KOPT-K1 (cell line): ENCODE data around the gene CCDC69.
A peak's percentile ranks its signal among the peaks of the same experiment; 100 is the strongest.
"Not testable (repeated sequence)": the region's sequence is repeated elsewhere in the genome, so short reads cannot be mapped to it uniquely, and the experiment has no call there.

Source experiments
- H3K27ac ChIP-seq: fragments of 200-600 bp; sonication (generic); 2 replicates; pipeline ENCODE4 v1.5.1; 2016; ENCODE audit warnings: antibody characterized with exemption, mild to moderate bottlenecking, low read depth, low read length; ENCODE audit not compliant: poor library complexity, severe bottlenecking
- H3K36me3 ChIP-seq: fragments of 200-600 bp; sonication (generic); 2 replicates; pipeline ENCODE4 v1.5.1; 2017; ENCODE audit warnings: antibody characterized with exemption, mild to moderate bottlenecking, low read length, moderate library complexity; ENCODE audit not compliant: insufficient read depth
- H3K9me3 ChIP-seq: fragments of 200-600 bp; sonication (generic); 2 replicates; pipeline ENCODE4 v1.5.1; 2017; ENCODE audit warnings: antibody characterized with exemption, low read length, mild to moderate bottlenecking; ENCODE audit not compliant: insufficient read depth, poor library complexity, severe bottlenecking

The CCDC69 gene

DNA sequence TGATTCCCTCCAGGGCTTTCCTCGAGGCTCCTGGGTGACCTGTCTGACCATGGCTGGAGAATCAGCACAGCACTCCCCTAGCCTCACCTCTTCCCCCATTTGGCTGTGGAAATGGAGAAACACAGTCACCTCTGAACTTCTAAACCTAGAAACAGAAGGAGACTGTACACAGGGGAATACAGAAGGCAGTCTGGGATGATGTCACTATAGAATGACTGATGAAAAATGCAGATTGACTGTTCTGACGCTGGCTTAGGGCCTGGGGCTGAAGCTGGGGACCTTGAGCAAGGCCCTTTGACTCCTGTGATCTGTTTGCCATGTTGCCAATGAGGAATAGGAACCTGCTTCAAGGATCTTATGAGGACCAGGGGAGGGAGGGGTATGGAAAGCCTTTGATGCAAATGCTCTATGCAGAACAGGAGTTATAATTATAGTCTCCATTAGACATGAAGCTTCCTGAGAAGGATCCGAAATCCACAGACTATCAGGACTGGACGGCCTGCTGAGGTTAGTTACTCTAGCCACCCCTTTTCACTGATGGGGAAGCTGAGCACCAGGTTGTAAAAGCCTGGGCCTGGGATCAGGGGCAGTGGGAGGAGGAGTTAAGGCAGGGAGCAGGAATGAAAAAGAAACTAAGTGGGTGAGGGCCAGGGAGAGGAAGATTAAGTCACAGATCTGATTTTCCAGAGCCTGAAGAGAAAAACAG, 41.9 kb downstream of the CCDC69 start:
- Histone ChIP-seq H3K27ac (no peak overlapping the region), H3K9me3 (no peaks in the 10 kb centered on the region), H3K36me3 (peaks cover 65% of the 10 kb centered on the region)

DNA sequence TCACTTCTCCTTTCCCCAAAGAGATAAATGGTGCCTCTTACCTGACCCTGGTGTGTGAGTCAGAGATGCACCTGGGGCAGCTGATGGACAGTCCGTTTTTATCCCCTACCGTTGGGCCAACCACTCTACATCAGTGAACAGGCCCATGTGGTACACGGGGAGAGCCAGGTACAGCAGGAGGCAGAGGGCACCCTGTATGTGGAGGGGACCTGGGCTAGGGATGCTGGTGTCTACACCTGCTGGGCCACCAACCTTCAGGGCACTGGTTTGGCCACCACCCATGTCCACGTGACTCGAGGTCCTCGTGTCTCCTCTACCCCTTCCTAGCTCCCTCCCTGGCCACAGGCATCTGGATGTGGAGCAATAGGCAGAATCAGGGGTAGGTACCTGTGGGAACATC, 43.6 kb downstream of the CCDC69 start:
- H3K36me3 ChIP-seq: peaks cover 51% of the 10 kb centered on the region
- H3K27ac ChIP-seq: no peak overlapping the region
- H3K9me3 ChIP-seq: no peaks in the 10 kb centered on the region

DNA sequence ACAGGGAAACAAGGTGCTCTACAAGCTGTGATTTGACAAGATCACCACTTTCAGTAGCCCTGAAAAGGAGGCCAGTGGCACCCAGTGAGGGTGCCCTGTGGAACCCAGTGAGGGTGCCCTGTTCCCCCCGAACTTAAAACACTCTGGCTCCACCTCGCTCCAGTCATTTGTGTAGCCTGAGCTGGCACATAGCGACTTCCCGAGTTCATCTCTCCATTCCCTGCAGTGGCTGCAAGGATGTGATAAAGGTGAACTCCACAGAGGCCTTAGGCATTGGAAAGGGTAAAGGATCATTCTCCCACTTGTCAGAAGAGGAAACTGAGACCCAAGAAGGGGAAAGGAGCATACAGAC, 44.4 kb downstream of the CCDC69 start:
- Histone ChIP-seq H3K36me3 (peaks cover 43% of the 10 kb centered on the region), H3K27ac (no peak overlapping the region), H3K9me3 (no peaks in the 10 kb centered on the region)

DNA sequence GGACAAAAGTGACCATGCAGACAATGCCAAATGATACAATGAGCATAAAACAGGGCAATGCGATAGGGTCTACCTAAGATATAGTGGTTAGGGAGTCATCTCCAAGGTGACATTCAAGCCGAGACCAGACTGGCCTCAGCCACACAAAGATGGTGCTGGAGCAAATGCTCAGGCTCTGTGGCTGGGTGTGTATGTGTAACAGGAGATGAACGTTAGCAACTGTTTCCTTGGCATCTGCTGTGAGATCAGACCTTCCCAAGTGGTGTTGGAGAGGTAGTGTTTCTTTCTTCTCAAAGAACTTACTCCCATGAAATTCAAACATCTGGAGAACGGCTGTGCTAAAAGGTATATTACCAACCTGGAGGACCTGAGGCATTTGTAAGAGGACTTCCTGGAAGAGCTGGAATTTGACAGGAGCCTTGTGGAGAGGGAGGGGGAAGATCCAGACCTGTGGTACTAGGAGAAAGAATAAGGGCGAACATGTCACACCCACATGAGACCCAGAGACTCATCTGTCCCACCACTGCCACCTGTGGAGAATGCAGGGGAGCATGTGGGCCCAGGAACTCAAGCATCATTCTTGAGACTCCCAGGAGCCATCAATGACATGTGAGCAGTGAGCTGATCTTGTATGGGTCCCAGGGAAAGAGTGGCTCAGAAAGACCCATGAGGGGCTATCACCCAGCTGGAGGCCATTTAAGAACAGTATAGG, 45.0 kb downstream of the CCDC69 start:
- no peak overlapping the region for H3K27ac ChIP-seq
- H3K9me3 ChIP-seq: no peaks in the 10 kb centered on the region
- peaks cover 37% of the 10 kb centered on the region for H3K36me3 ChIP-seq

DNA sequence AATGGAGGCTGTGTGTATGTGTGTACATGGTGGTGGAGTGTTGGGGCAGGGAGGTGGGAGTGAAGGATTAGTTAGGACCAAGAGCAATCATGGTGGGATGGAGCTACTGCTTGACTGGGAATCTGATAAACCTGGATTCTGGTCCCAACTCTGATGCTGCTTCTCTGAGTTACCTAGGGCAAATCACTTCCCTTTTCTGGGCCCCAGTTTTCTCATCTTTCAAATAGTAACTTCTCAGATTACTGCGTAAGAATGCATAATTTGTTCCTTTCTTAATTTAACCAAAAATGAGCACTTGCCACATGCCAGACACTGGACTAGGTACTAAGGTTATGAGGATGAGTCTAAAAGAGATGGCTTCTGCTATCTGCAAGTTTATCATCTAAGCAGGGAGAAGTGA, 45.5 kb downstream of the CCDC69 start:
- peaks cover 32% of the 10 kb centered on the region for H3K36me3 ChIP-seq
- H3K9me3 ChIP-seq: no peaks in the 10 kb centered on the region
- no peak overlapping the region for H3K27ac ChIP-seq

DNA sequence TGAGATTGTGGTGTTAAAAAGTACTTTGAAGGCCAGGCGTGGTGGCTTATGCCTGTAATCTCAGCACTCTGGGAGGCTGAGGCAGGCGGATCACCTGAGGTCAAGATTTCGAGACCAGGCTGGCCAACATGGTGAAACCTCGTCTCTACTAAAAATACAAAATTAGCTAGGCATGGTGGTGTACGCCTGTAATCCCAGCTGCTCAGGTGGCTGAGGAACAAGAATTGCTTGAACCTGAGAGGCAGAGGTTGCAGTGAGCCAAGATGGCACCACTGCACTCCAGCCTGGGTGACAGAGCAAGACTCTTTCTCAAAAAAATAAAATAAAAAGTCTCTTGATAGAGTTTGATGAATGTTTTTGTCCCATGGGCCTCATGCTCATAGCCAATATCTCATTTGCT, 47.6 kb downstream of the CCDC69 start:
- not testable (repeated sequence) for H3K27ac ChIP-seq, H3K9me3 ChIP-seq
- peaks cover 11% of the 10 kb centered on the region; the same call in 1 of the 2 replicates for H3K36me3 ChIP-seq

DNA sequence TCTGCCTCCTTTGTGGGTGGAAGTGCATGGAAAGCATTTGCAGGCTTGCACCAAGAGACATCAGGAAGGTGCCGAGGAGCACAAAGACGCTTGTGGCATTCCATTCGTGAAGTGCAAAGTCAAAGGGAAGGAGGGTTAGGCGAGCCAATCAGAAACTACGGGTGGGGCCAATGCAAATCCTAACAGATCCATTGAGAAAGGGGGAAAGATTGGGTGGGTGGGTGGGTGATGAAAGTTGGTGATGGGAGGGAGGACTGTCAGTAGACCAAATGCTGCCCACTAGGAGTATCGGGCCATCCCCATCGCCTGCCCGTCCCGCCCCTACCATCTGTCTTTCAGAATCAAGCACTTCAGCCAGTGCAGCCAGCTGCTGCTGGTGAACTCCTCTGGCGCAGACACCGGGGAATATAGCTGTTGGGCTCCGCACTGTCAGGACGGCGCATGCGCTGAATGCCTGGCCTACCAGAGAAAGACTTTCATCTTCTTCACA, 49.2 kb downstream of the CCDC69 start:
- H3K9me3 ChIP-seq: no peaks in the 10 kb centered on the region
- no peak overlapping the region for H3K27ac ChIP-seq
- 0 out of 2 replicates have a peak, but pooled peaks cover 7% of the 10 kb centered on the region for H3K36me3 ChIP-seq

DNA sequence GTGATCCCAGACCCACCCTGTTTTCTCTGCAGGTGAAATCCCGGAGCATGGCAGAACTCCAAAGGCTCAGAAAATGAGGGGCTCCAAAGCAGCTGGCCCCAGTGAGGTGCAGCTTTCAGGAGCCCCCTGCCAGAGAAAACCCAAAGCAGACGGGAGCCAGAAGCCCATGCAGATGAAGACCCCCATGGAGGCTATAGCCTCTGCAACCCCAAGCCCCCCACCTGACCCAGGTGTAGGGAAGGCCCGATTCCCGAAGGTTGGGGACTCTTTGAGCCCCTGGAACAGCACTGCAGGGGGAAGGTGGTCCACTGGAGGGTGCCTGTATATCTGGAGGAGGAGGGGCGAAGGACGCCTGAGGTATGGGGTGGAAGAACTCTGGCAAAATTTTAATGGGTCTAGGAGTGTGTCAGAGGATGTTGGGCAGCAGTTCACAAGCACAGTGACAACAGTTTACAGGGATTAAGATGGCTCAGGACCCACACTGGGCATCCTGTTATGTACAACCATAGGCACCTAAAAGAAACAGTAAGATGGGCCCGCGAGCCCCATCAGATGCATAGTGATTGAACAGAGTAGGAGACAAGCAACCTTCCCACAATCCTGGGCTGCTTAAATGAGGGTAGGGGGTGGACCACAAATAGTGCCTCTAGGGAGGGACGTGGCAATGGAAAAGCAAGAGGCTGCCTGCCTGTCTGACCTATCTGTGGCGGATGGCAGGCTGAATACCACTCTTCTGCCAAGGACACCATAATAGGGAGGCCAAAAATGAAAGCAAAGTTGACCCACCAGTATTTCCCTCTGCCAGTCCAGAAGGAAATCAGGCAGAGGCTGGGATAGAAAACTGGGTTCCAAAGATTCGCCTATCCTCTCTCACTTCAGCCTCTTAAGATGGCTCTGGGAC, 49.9 kb downstream of the CCDC69 start:
- Histone ChIP-seq H3K36me3 (0 out of 2 replicates have a peak, but pooled peaks cover 4% of the 10 kb centered on the region), H3K27ac (no peak overlapping the region), H3K9me3 (no peaks in the 10 kb centered on the region)

DNA sequence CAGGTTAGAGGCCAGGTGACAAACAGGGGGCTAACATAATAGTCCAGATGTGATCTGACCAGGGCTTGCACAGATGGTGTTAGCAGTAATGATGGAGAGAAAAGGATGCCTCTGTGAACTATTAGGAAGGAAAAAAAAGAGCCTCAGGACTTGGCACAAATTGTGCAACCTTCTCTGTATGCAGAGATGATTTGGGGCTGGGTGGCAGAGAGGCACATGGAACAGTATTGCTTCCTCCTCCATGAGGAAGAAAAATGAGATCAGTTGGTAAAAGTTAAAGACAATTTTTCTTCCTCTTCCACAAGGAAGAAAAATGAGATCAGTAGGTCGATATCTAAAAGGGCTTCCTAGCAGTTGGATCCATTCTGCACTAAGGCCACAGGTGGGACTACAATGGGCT, 52.4 kb downstream of the CCDC69 start:
- H3K36me3 ChIP-seq: no peaks in the 10 kb centered on the region
- no peak overlapping the region for H3K27ac ChIP-seq
- no peaks in the 10 kb centered on the region for H3K9me3 ChIP-seq

DNA sequence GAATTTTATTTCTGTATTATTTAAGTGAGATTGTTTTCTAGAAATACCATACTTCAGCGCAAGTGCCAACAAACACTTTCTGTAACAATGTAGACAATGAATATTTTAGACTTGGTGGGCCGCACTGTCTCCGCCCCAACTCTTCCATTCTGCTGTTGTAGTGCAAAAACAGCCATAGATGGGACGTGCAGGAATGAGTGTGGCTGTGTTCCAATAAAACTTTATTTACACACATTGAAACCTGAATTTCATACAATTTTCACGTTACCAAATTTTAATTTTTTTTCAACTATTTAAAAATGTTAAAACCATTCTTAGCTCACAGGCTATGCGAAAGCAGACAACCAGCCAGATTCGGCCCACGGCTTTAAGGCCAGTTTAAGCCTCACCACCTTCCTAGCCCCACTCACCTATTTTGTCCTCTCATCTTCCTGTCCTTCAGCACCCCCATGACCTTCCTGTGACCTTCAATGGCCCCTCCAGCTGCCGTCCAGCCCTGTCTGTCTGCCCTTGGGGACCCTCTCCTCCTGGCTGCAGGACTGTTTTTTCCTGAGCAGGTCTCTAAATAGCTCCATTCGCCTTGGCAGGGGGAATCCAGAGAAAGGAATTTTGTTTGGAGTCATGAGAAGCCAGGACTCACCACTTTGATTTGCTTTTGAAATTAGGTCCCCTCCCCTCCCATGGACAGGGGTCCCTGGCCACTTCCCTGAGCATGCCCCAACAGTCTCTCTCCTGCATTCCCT, 55.1 kb downstream of the CCDC69 start:
- Histone ChIP-seq H3K36me3 (no peaks in the 10 kb centered on the region), H3K9me3 (no peaks in the 10 kb centered on the region), H3K27ac (no peak overlapping the region)

DNA sequence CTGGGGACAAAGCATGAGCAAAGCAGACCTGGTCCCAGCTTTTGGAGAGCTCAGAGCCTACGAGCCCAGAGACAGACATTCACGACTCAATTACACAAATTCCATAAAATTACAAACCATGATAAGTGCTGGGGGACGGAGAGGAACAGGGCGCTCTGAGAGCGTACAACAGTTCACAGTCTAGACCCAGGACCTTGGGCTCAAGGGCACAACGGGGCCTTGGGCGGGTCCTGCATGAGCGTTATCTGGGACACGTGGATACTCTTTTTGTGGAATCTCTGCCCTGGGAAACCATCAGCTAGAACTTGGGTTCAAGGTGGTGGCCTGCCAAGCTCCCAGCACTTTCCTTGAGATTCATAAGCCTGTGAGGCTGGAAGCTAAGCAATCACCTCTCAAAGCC, 56.9 kb downstream of the CCDC69 start:
- Histone ChIP-seq H3K27ac (no peak overlapping the region), H3K9me3 (no peaks in the 10 kb centered on the region), H3K36me3 (no peaks in the 10 kb centered on the region)

DNA sequence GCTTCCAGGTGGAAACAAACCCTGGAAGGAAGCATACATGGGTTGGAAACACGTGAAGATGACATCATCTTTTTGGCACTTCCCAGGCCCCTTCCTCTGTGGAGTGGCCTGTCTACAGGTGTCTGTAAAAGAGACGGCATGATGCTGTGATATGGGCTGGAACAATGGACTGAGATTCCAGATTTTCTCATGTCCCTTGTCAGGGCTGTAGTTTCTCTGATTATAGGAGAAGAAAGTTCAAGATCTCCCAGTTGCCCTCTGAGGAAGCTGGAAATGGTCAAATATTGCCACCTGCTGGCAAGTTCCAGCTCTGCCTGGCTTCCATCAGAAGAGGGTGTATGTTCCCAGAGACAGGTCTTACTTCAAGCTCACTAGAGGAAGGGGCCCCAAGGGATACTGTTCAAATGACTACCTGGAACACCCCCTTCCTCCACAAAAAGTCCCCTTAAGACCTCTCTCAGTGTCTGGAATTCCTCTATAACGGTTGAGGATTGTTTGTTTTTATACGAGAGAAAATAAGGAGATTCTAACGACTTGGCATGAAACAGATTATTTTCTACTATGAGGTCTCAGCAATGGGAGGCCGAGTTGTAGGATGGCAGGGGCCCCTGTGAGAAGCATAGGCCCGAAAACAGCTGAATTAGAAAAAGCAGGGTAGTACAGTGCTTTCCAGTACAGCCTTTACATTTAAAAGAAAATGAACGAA, 59.1 kb downstream of the CCDC69 start:
- peak overlapping the region; percentile 31 for H3K27ac ChIP-seq
- no peaks in the 10 kb centered on the region for H3K36me3 ChIP-seq
- no peaks in the 10 kb centered on the region for H3K9me3 ChIP-seq

DNA sequence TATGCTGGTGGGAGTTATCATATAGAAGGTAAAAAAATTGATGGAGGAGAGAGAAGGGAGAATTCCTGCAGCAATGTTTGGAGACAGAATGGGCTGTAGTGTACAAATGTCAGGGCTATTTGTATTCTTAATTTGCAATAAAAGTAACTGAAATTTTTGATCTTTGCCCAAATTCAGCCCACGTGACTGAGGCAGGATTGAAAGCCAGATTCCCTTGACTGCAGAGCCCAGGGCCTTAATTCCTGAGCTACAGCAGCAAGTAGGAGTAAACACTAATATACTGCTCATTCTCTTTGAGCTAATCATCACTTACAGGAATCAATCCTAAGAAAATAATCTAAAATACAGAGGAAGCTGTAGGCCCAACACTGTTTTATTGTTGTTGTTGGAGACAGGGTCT, 61.1 kb downstream of the CCDC69 start:
- Histone ChIP-seq H3K36me3 (no peaks in the 10 kb centered on the region), H3K27ac (no peak overlapping the region), H3K9me3 (no peaks in the 10 kb centered on the region)

DNA sequence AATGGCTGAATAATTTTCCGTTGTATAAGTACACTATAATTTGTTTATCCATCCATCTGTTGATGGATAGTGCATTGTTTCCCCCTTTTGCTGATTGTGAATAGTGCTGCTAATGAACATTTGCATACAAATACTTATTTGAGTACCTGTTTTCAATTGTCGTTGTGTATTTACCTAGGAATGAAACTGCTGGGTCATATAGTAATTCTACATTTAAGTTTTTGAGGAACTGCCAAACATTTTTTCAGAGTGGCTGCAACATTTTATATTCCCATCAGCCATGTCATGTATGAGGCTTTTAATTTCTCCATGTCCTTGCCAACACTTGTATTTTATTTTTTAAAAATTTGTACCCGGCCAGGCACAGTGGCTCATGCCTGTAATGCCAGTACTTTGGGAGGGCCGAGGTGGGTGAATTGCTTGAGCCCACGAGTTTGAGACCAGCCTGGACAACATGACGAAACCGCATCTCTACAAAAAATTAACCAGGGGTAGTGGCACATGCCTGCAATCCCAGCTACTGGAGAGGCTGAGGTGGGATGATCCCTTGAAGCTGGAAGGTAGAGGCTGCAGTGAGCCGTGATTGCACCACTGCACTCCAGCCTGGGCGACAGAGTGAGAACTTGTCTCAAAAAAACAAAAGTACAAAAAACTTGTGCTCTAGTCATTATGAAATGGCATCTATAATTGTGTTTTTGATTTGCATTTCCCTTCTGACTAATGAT, 64.1 kb downstream of the CCDC69 start:
- Histone ChIP-seq H3K27ac (no peak overlapping the region), H3K9me3 (no peaks in the 10 kb centered on the region)

More for the DNA sequence above, 64.1 kb downstream of the CCDC69 start:
- H3K36me3 ChIP-seq: no peaks in the 10 kb centered on the region
